ENCODE data around the gene P2RY13.

Gene P2RY13

DNA sequence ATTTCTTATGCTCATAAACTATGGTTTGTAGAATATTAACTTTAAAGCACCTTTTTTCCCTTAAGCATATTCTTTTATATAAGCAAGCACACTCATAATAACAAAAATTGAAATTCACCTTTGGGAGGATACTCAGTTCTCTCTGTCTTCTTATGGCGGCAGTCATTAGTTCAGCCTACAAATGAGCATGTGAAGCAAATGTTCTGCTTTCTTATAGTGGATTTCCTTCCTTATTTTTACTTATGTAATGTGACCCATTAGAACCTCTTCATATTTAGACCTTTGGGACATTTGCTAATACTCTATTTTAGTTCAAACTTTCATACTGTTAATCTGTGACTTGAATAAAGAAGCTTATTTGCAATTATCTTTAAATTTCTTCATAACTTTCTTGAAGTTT, at the start of gene P2RY13:
TSS of gene P2RY13 (minus strand) at position 187 of the 400 bp plus-strand sequence. CDS start at position 166, 21 bp downstream.
- DNase-seq (ENCODE audit: low read depth in 1 of 2, low spot score in 1 of 2), result no peak

DNA sequence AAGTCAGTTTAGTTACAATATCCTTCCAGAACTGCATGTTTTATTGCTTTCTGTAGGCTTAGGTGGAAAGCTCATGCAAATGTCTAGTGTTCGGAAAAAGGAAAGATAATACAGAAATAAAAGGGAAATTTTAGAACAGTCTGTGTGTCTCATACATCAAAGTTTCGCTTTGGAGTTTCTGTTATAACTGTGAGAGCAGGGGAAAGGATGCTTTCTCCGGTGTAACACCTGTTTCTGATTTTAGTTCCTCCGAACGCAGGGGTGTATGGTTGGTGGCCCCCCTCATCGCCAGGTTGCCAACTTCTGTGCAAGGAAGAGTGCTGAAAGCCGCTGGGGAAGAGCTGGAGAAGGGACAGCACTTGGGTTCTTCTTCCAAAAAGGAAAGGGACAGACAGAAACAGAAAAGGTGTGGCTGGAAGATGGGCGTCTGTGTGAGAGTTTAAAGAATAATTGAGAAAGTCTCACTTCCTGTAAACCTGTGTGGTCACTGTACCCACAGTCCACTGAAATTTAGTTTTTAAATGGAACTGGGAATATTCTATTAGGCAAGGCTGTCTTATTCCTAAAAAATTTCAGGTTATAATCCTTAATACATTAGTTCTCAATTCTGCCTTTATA, 48.5 kb upstream of the P2RY13 start:
- DNase-seq (ENCODE audit: low read depth in 1 of 2, low spot score in 1 of 2), result no peak

GRCh38 chr3:151372063-151372820, 42.9 kb upstream of the P2RY13 start:
- no peak for DNase-seq (ENCODE audit: low read depth in 1 of 2, low spot score in 1 of 2)

- DNase-seq (ENCODE audit: low read depth in 1 of 2, low spot score in 1 of 2), result no peak
Observed at GRCh38 chr3:151371526-151371925, 42.2 kb upstream of the P2RY13 start.

- DNase-seq (ENCODE audit: low read depth in 1 of 2, low spot score in 1 of 2), result no peak
Observed at GRCh38 chr3:151367448-151367847, 38.1 kb upstream of the P2RY13 start.

- no peak for DNase-seq (ENCODE audit: low read depth in 1 of 2, low spot score in 1 of 2)
Observed at GRCh38 chr3:151366993-151367392, 37.6 kb upstream of the P2RY13 start.

DNA sequence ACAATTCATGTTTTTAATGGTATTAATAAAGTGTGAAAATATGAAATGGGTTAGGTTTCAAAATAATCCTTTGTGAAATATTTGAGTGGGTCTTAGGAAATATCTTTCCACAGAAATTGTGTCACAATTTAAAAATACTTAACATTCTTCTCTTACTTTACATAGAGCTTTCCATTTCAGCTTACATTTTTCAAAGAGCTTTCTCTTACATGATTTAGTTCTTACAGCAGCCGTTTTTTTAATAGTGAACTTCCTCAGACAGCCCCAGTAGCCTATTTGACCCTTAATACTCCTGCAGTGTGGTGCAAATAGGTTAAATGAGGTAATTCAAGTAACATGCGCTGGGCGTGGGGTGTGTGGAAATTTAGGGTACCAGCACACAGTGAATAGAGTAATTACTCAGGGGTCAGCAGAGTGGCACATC, 33.4 kb upstream of the P2RY13 start:
- no peak for DNase-seq (ENCODE audit: low read depth in 1 of 2, low spot score in 1 of 2)

DNA sequence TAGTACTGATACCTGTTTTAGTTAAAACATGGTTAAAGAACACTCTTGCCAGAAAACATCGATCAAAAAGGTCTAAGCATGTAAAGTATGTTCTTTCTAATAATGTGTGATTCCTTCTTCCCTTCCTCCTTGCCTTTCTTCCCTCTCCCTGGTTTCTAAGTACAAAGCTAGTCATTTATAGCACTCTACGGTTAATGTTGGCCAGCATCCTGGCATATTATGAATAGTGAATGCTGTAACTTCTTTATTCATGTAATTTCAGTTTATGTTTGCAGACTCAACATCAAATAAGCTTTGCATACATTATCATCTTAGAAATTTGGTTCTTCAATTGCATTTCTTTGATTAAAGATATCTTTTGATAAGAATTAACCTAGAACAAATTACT, 28.1 kb upstream of the P2RY13 start:
- DNase-seq (ENCODE audit: low read depth in 1 of 2, low spot score in 1 of 2), result no peak

DNA sequence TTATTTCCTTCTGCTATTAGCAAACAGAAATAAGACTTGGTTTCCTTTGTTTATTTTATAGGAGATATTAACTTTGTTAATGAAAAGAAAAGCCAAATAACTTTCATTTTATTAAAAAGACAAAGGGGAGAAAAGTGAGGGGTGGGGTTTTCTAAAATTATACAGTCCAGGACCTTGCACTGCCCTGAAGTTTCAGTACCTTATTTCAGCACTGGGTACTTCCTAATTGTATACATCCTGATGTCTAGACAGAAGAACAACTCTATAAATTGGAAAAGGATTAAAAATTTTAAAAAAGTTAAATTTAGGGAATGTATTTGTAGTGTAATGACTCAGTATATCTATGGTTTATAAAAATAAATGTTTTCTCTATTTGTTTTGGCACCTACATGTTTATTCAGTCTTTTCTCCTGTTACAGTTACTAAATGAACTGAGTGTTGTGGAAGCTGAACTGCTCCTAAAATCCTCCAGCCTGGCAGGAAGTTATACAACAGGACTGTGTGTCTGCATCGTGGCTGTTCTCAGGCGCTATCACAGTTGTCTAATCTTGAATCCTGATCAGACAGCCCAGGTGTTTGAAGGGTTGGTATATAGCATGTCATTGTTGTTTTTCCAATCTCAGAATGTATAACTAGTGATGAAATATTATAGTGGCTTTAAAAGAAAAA, 27.6 kb upstream of the P2RY13 start:
- no peak for DNase-seq (ENCODE audit: low read depth in 1 of 2, low spot score in 1 of 2)

GRCh38 chr3:151351648-151352047, 22.3 kb upstream of the P2RY13 start:
- no peak for DNase-seq (ENCODE audit: low read depth in 1 of 2, low spot score in 1 of 2)

DNA sequence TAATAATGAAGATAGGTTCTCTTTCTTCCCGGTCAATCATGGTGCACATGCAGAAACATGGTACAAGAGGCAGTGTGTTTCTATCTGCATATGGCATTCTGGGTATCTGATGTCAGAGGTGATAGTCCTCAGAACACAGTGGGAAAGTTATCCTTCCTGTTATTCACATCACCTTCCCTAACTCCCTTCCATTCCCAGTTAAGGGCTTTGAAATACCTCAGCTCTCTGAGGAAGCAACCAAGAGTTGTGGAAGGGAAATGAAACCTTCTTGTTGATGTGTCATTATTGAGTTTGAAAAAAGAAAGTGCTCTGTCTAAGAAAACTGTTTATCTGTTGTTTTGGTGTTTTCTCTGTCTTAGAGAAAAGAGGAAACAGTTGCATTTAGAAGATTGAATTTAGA, 21.9 kb upstream of the P2RY13 start:
- DNase-seq (ENCODE audit: low read depth in 1 of 2, low spot score in 1 of 2), result no peak

DNA sequence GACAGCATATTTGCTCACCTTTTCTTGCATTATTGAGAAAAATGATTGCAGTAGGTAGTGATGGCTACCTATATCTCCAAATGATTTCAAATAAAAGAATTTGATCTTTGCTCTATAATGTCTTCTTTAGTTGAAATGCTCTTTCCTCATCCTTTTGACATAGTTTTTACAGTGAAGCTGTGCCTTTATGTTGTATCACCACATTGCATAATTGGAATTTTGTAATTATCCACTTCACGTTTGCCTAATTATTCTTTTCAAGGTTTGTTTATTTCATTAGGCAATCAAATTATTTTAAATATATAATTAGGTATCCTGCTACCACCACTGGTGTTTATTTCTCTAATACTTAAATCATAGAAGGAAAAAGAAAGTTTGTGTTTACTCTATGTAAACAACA, 21.3 kb upstream of the P2RY13 start:
- DNase-seq (ENCODE audit: low read depth in 1 of 2, low spot score in 1 of 2), result no peak

GRCh38 chr3:151347432-151347831, 18.1 kb upstream of the P2RY13 start:
- no peak for DNase-seq (ENCODE audit: low read depth in 1 of 2, low spot score in 1 of 2)

GRCh38 chr3:151346292-151346691, 16.9 kb upstream of the P2RY13 start:
- no peak for DNase-seq (ENCODE audit: low read depth in 1 of 2, low spot score in 1 of 2)

- no peak for DNase-seq (ENCODE audit: low read depth in 1 of 2, low spot score in 1 of 2)
Observed at GRCh38 chr3:151345859-151346258, 16.5 kb upstream of the P2RY13 start.

DNA sequence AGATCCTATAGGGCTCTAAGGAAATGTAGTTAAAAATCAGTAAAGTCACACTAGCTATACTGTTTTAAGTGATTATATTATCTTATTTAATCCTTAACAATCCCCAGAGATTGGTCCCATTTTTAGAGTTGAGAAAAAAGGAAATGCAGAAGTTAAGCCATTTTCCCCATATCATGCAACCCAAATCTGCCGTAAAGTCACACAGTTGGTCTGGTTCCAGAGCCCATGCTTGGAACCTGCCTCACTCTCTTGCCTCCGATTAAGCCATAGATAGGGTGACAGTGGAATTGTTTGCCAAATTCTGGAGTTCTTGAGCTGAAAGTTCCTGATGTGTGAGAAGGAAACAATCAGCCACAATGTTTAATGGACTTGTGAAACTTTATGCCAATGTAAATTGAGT, 2.3 kb upstream of the P2RY13 start:
- no peak for DNase-seq (ENCODE audit: low read depth in 1 of 2, low spot score in 1 of 2)

- no peak for DNase-seq (ENCODE audit: low read depth in 1 of 2, low spot score in 1 of 2)
Observed at GRCh38 chr3:151330899-151331298, 1.6 kb upstream of the P2RY13 start.

- no peak for DNase-seq (ENCODE audit: low read depth in 1 of 2, low spot score in 1 of 2)
Observed at GRCh38 chr3:151330379-151330778, 1.0 kb upstream of the P2RY13 start.

DNA sequence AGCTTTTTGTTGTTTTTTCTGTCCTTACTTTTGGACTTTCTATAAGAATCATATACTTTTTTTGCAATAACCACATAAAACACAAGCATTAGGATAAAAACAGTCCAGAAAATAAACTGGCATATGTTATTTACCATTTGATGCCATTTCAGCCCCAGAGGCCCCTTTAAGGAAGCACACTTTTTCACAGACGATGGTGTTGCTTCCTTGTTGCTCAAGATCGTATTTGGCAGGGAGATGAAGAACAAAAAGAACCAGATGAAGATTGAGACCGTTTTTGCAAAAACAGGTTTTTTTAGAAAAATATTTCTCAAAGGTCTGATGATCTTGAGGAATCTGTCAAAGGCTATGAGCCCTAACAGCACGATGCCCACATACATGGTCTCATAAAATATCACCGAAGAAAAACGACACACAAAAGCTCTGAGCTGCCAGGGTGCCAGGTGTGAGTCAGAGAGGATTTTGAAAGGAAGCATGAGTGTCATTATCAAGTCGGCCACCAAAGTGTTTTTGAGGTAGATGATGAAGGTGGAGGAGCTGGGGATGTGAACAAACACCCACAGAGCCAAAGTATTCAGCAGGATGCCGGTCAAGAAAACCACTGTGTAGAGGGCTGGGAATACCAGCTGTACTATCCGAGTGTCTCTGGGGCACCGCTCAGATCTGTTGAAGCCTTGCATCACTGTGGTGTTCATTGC, 902 bp downstream of the P2RY13 start:
- no peak for DNase-seq (ENCODE audit: low read depth in 1 of 2, low spot score in 1 of 2)

- DNase-seq (ENCODE audit: low read depth in 1 of 2, low spot score in 1 of 2), result no peak
Observed at GRCh38 chr3:151327571-151328198, 1.7 kb downstream of the P2RY13 start.

- no peak for DNase-seq (ENCODE audit: low read depth in 1 of 2, low spot score in 1 of 2)
Observed at GRCh38 chr3:151322511-151322910, 6.8 kb downstream of the P2RY13 start.

Measured in activated CD4-positive, alpha-beta T cell treated with anti-CD3 and anti-CD28 coated beads, Interleukin-2, amount 50 U/mL, for 24 hours (primary cell).